NB4 (cell line): ENCODE measurements around the gene SYT14.

Experiments
- CTCF ChIP-seq: IDR thresholded peaks from one replicate; pipeline ENCODE4 v1.5.1; 2012; ENCODE audit warnings: low read depth, low read length
- POLR2A ChIP-seq: IDR thresholded peaks from 2 replicates; pipeline ENCODE4 v1.6.1; 2011; ENCODE audit warnings: mild to moderate bottlenecking; ENCODE audit not compliant: insufficient read length; ENCODE audit errors: extremely low read depth

GRCh38 chr1:210076620-210077019 lies 138.6 kb downstream of the SYT14 start:
- TF ChIP-seq POLR2A: no peak
- TF ChIP-seq CTCF: no peak
